Osteoblast (primary cell): ENCODE measurements around the gene SLC7A9. TPM values are rescaled to one million over a fixed set of nuclear protein-coding genes. Genes with fewer than 3 reads are reported as not detected.

Experiments used
- DNase-seq: peaks from one replicate; pipeline ENCODE4 v3.0.0; 2011; ENCODE audit warnings: low spot score, mixed read lengths; ENCODE audit not compliant: insufficient read length; ENCODE audit errors: missing footprints
- H2AFZ ChIP-seq: 2 replicates; pipeline ENCODE4 v1.6.0; 2011; ENCODE audit warnings: mild to moderate bottlenecking, low read length
- H3K27ac ChIP-seq: 2 replicates; pipeline ENCODE4 v1.5.1; 2011; ENCODE audit warnings: mild to moderate bottlenecking, low read depth, low read length, moderate library complexity
- H3K27me3 ChIP-seq: 2 replicates; pipeline ENCODE4 v1.6.0; 2012; ENCODE audit warnings: mild to moderate bottlenecking, control low read depth, inconsistent platforms, low read length, moderate library complexity; ENCODE audit not compliant: insufficient read depth
- H3K36me3 ChIP-seq: 2 replicates; pipeline ENCODE4 v1.5.1; 2011; ENCODE audit warnings: mild to moderate bottlenecking, low read length, control low read depth, moderate library complexity; ENCODE audit not compliant: insufficient read depth
- H3K4me1 ChIP-seq: 2 replicates; pipeline ENCODE4 v1.5.1; 2011; ENCODE audit warnings: mild to moderate bottlenecking, low read length, control low read depth, moderate library complexity; ENCODE audit not compliant: insufficient read depth
- H3K4me2 ChIP-seq: 2 replicates; pipeline ENCODE4 v1.6.0; 2011; ENCODE audit warnings: mild to moderate bottlenecking, low read length; ENCODE audit not compliant: insufficient read depth
- H3K4me3 ChIP-seq: fragments of 200-600 bp; sonication (generic); 3 replicates; pipeline ENCODE4 v1.5.1; 2012; ENCODE audit warnings: mild to moderate bottlenecking, low read length, inconsistent platforms; ENCODE audit not compliant: insufficient read depth
- H3K79me2 ChIP-seq: 2 replicates; pipeline ENCODE4 v1.6.0; 2012; ENCODE audit warnings: mild to moderate bottlenecking, low read length, control low read depth, inconsistent platforms; ENCODE audit not compliant: insufficient read depth
- H3K9me3 ChIP-seq: 2 replicates; pipeline ENCODE4 v1.5.1; 2011; ENCODE audit warnings: low read depth, low read length, control low read depth
- H4K20me1 ChIP-seq: 2 replicates; pipeline ENCODE4 v1.6.0; 2012; ENCODE audit warnings: mild to moderate bottlenecking, low read length, control low read depth; ENCODE audit not compliant: insufficient read depth
- total RNA-seq: library from RNA; depleted of rRNA; stranded (reverse); fragments of >200 nt; gene quantifications from 2 replicates; pipeline ENCODE4 v1.2.3, GENCODE V29; 2012
- TF ChIP-seq, protein P1 (sequence below): IDR thresholded peaks from 2 replicates; pipeline ENCODE4 v1.5.1; 2011; ENCODE audit warnings: mild to moderate bottlenecking, low read depth, low read length, moderate library complexity; ENCODE audit errors: extremely low read depth

Gene SLC7A9
- total RNA-seq, 1 donor = under 0.01 TPM

DNA sequence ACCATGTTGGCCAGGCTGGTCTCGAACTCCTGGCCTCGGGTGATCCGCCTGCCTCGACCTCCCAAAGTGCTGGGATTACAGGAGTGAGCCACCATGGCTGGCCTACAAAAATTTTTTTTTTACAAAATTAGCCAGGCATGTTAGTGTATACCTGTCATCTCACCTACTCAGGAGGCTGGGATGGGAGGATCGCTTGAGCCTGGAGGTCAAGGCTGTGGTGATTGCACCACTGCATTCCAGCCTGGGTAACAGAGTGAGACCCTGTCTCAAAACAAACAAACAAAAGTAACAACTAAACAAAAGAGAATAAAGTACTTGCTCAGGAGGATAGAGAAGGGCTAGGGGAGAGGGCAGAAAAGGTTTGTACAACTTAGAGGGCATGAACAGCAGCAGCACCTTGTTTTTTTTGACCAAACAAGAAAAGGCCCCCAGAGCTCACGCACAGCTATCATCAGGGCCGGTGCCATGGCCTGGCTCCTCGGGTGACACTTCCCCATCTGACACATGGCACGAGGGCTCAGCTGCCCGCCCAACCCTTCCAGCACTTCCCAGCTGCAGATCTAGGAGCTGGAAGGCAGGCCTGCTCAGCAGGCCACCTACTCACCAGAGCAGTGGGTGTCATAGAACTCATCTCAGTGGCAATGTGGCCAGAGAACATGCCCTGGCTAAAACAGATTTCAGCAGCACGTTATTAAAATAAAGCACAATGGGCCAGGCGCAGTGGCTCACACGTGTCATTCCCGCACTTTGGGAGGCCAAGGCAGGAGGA is 8.6 kb upstream of the SLC7A9 start:
- no peaks in the 10 kb centered on the region for H4K20me1 ChIP-seq
- TF ChIP-seq, protein P1, sequence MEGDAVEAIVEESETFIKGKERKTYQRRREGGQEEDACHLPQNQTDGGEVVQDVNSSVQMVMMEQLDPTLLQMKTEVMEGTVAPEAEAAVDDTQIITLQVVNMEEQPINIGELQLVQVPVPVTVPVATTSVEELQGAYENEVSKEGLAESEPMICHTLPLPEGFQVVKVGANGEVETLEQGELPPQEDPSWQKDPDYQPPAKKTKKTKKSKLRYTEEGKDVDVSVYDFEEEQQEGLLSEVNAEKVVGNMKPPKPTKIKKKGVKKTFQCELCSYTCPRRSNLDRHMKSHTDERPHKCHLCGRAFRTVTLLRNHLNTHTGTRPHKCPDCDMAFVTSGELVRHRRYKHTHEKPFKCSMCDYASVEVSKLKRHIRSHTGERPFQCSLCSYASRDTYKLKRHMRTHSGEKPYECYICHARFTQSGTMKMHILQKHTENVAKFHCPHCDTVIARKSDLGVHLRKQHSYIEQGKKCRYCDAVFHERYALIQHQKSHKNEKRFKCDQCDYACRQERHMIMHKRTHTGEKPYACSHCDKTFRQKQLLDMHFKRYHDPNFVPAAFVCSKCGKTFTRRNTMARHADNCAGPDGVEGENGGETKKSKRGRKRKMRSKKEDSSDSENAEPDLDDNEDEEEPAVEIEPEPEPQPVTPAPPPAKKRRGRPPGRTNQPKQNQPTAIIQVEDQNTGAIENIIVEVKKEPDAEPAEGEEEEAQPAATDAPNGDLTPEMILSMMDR = no peak
- DNase-seq = no peak
- no peaks in the 10 kb centered on the region for H3K36me3 ChIP-seq
- H3K4me2 ChIP-seq = no peak overlapping the region
- H2AFZ ChIP-seq = no peak overlapping the region
- no peaks in the 10 kb centered on the region for H3K9me3 ChIP-seq
- no peak overlapping the region for H3K27ac ChIP-seq
- peaks cover 5% of the 10 kb centered on the region for H3K4me1 ChIP-seq
- no peaks in the 10 kb centered on the region for H3K79me2 ChIP-seq
- no peak overlapping the region for H3K4me3 ChIP-seq
- no peaks in the 10 kb centered on the region for H3K27me3 ChIP-seq

DNA sequence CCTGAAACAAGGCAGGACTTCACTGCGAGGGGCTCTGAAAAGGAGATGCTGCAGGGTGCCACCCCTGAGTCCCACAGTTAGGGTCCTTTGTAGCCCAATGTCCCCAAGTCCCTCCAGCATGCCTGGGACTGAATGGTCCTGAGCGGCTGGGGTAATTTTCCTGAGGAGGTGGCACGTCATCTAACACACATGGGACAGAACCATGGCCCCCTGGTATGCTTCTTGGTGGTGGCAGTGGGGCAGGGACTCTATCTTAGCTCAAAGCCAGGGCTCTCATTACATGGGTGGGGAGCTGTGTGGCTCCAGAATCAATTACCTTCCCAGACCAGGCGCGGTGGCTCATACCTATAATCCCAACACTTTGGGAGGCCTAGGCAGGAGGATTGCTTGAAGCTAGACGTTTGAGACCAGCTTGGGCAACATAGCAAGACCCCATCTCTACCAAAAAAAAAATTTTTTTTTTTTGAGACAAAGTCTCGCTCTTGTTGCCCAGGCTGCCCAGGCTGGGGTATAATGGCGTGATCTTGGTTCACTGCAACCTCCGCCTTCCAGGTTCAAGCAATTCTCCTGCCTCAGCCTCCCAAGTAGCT is 7.9 kb upstream of the SLC7A9 start:
- no peaks in the 10 kb centered on the region for H3K9me3 ChIP-seq
- H3K4me1 ChIP-seq = peaks cover 5% of the 10 kb centered on the region
- H3K4me2 ChIP-seq = peak overlapping the region; percentile 16
- H2AFZ ChIP-seq = no peak overlapping the region
- no peaks in the 10 kb centered on the region for H4K20me1 ChIP-seq
- H3K27me3 ChIP-seq = no peaks in the 10 kb centered on the region
- DNase-seq = peak; percentile 52
- no peaks in the 10 kb centered on the region for H3K79me2 ChIP-seq
- no peaks in the 10 kb centered on the region for H3K36me3 ChIP-seq
- TF ChIP-seq, protein P1 = no peak
- H3K27ac ChIP-seq = peak overlapping the region; percentile 83
- H3K4me3 ChIP-seq = peak overlapping the region; percentile 28

DNA sequence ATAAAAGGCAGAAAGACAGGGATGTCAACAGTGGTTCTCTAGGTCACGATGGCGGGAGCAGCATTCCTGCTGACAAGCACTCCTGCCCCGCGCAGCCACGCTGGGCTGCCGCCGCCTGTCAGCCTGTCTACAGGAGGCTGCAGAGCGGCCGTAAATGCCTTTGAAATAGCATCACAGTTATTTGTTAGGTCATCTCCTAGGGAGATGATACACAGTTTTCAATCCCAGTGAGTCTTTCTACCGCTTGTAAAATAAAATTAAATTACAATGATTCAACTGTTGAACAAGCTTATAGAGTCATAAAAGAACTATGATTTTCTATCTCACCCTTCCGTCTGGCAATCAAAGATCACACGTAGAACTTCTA is 7.3 kb upstream of the SLC7A9 start:
- Histone ChIP-seq H2AFZ (no peak overlapping the region), H3K9me3 (no peaks in the 10 kb centered on the region), H3K79me2 (no peaks in the 10 kb centered on the region), H3K4me3 (no peak overlapping the region), H3K27ac (peak overlapping the region; percentile 83), H3K4me1 (peaks cover 5% of the 10 kb centered on the region), H3K4me2 (peak overlapping the region; percentile 16), H4K20me1 (no peaks in the 10 kb centered on the region), H3K36me3 (no peaks in the 10 kb centered on the region), H3K27me3 (no peaks in the 10 kb centered on the region)
- DNase-seq = peak; percentile 93
- TF ChIP-seq, protein P1 = no peak

GRCh38 chr19:32876236-32876918 is 6.8 kb upstream of the SLC7A9 start:
- H3K4me2 ChIP-seq = no peak overlapping the region
- no peaks in the 10 kb centered on the region for H3K79me2 ChIP-seq
- DNase-seq = no peak
- no peaks in the 10 kb centered on the region for H3K36me3 ChIP-seq
- H3K4me1 ChIP-seq = peaks cover 5% of the 10 kb centered on the region
- no peak overlapping the region for H3K4me3 ChIP-seq
- H3K27me3 ChIP-seq = no peaks in the 10 kb centered on the region
- no peak overlapping the region for H3K27ac ChIP-seq
- no peaks in the 10 kb centered on the region for H4K20me1 ChIP-seq
- H2AFZ ChIP-seq = no peak overlapping the region
- TF ChIP-seq, protein P1 = no peak
- no peaks in the 10 kb centered on the region for H3K9me3 ChIP-seq
